IMR-90 (cell line): Measurements from ENCODE around the gene E2F8. TPM values are rescaled to one million over a fixed set of nuclear protein-coding genes. Genes with fewer than 3 reads are reported as not detected.

Experiments
- ATAC-seq: fragments of 200-7000 bp; cut with Tn5 transposase; 2 replicates; pipeline ENCODE4 v1.9.1; 2020; ENCODE audit warnings: low read depth, mild to moderate bottlenecking, moderate library complexity
- BruUV-seq: library from RNA; stranded (reverse); fragments of 400-500 nt; replicated peaks from 2 replicates; lab custom pipeline; 2021; lab: Mats Ljungman, UMichigan
- CTCF ChIA-PET: fragments of 300-600 bp; formaldehyde crosslinking; extraction: SDS; loops from one replicate; lab custom pipeline; 2021; ENCODE audit warnings: antibody characterized with exemption; lab: Yijun Ruan, JAX
- POLR2A ChIA-PET: fragments of 300-600 bp; sonication (Branson Sonifier 250); formaldehyde crosslinking; loops from one replicate; lab custom pipeline; 2022; ENCODE audit warnings: antibody characterized with exemption; ENCODE audit not compliant: unreplicated experiment; lab: Charles Lee
- DNase-seq: peaks from one replicate; pipeline ENCODE4 v3.0.0; 2013
- H2AFZ ChIP-seq: replicated peaks from 2 replicates; pipeline ENCODE3; 2013; ENCODE audit warnings: low read length, mild to moderate bottlenecking; ENCODE audit not compliant: poor library complexity
- H2AK5ac ChIP-seq: 2 replicates; pipeline ENCODE4 v1.6.1; 2013; ENCODE audit warnings: low read depth, low read length, inconsistent platforms
- H2AK9ac ChIP-seq: replicated peaks from 2 replicates; pipeline ENCODE3; 2013; ENCODE audit warnings: mild to moderate bottlenecking, low read depth, low read length, moderate library complexity; ENCODE audit not compliant: poor library complexity
- H2BK120ac ChIP-seq: 2 replicates; pipeline ENCODE4 v1.6.1; 2013; ENCODE audit warnings: low read depth, low read length, inconsistent platforms
- H2BK15ac ChIP-seq: 3 replicates; pipeline ENCODE4 v1.6.1; 2013; ENCODE audit warnings: low read depth, low read length, inconsistent platforms
- H2BK20ac ChIP-seq: 2 replicates; pipeline ENCODE4 v1.6.1; 2013; ENCODE audit warnings: low read depth, mild to moderate bottlenecking, inconsistent platforms, low read length, moderate library complexity
- H2BK5ac ChIP-seq: 2 replicates; pipeline ENCODE4 v1.6.1; 2013; ENCODE audit warnings: mild to moderate bottlenecking, low read depth, low read length, inconsistent platforms; ENCODE audit not compliant: poor library complexity, severe bottlenecking
- H3K14ac ChIP-seq: replicated peaks from 2 replicates; pipeline ENCODE4 v1.6.1; 2013; ENCODE audit warnings: low read depth, low read length, inconsistent platforms
- H3K18ac ChIP-seq: 2 replicates; pipeline ENCODE4 v1.6.1; 2013; ENCODE audit warnings: low read depth, low read length, control low read depth
- H3K23ac ChIP-seq: 2 replicates; pipeline ENCODE4 v1.6.1; 2013; ENCODE audit warnings: low read depth, low read length, inconsistent platforms
- H3K27ac ChIP-seq: 2 replicates; pipeline ENCODE4 v1.5.1; 2013; ENCODE audit warnings: mild to moderate bottlenecking, control low read depth, low read length; ENCODE audit not compliant: insufficient read depth
- H3K27me3 ChIP-seq: 2 replicates; pipeline ENCODE4 v1.6.1; 2013; ENCODE audit warnings: low read length; ENCODE audit not compliant: control insufficient read depth, insufficient read depth
- H3K36me3 ChIP-seq: 2 replicates; pipeline ENCODE4 v1.6.1; 2013; ENCODE audit warnings: low read length, mixed read lengths; ENCODE audit not compliant: control insufficient read depth, insufficient read depth
- H3K4ac ChIP-seq: 2 replicates; pipeline ENCODE4 v1.6.1; 2013; ENCODE audit warnings: low read depth, low read length, inconsistent platforms
- H3K4me1 ChIP-seq: 2 replicates; pipeline ENCODE4 v1.6.1; 2013; ENCODE audit warnings: low read length, mixed read lengths; ENCODE audit not compliant: control insufficient read depth, insufficient read depth
- H3K4me2 ChIP-seq: 2 replicates; pipeline ENCODE4 v1.6.1; 2013; ENCODE audit warnings: low read depth, mild to moderate bottlenecking, control low read depth, low read length, moderate library complexity
- H3K4me3 ChIP-seq: 2 replicates; pipeline ENCODE4 v1.5.1; 2013; ENCODE audit warnings: low read depth, mild to moderate bottlenecking, control low read depth, low read length, moderate library complexity; ENCODE audit not compliant: insufficient read depth
- H3K56ac ChIP-seq: 2 replicates; pipeline ENCODE4 v1.6.1; 2013; ENCODE audit warnings: low read length, inconsistent platforms; ENCODE audit not compliant: insufficient read depth; ENCODE audit errors: extremely low read depth
- H3K79me1 ChIP-seq, 2 experiments: 2 replicates each; pipeline ENCODE4 v1.6.1; 2013; ENCODE audit warnings: low read length in 2 of 2, inconsistent platforms in 1 of 2, low read depth in 1 of 2
- H3K9ac ChIP-seq: 2 replicates; pipeline ENCODE4 v1.6.1; 2013; ENCODE audit warnings: low read depth, low read length, control low read depth
- H3K9me1 ChIP-seq: 2 replicates; pipeline ENCODE4 v1.6.1; 2013; ENCODE audit warnings: low read length, inconsistent platforms; ENCODE audit not compliant: insufficient read depth
- H3K9me3 ChIP-seq: 2 replicates; pipeline ENCODE4 v1.6.1; 2013; ENCODE audit warnings: low read length; ENCODE audit not compliant: control insufficient read depth, insufficient read depth
- H4K20me1 ChIP-seq: 2 replicates; pipeline ENCODE4 v1.6.1; 2013; ENCODE audit warnings: low read length, inconsistent platforms; ENCODE audit not compliant: insufficient read depth
- H4K5ac ChIP-seq: 2 replicates; pipeline ENCODE4 v1.6.1; 2013; ENCODE audit warnings: mild to moderate bottlenecking, low read depth, low read length, control low read depth
- H4K8ac ChIP-seq, 2 experiments: 2 replicates each; pipeline ENCODE4 v1.6.1; 2013; ENCODE audit warnings: low read depth in 2 of 2, low read length in 2 of 2, control low read depth in 1 of 2, inconsistent platforms in 1 of 2
- H4K91ac ChIP-seq: 2 replicates; pipeline ENCODE4 v1.6.1; 2013; ENCODE audit warnings: low read depth, low read length, inconsistent platforms; ENCODE audit not compliant: insufficient read depth
- BHLHE40 ChIP-seq: fragments of 150-350 bp; IDR thresholded peaks from 2 replicates; pipeline ENCODE4 v1.6.1; 2016; ENCODE audit warnings: mild to moderate bottlenecking, low read depth, low read length
- CHD1 ChIP-seq: IDR thresholded peaks from 2 replicates; pipeline ENCODE4 v1.6.1; 2012; ENCODE audit warnings: low read depth, low read length, improper control_type of control experiment
- MAFK ChIP-seq: IDR thresholded peaks from 2 replicates; pipeline ENCODE4 v1.6.1; 2012; ENCODE audit warnings: low read depth, low read length, improper control_type of control experiment
- MAZ ChIP-seq: IDR thresholded peaks from 2 replicates; pipeline ENCODE4 v1.6.1; 2012; ENCODE audit warnings: low read depth, mild to moderate bottlenecking, low read length, improper control_type of control experiment, moderate library complexity, borderline replicate concordance
- MXI1 ChIP-seq: IDR thresholded peaks from 2 replicates; pipeline ENCODE4 v1.6.1; 2012; ENCODE audit warnings: low read depth, mild to moderate bottlenecking, low read length, moderate library complexity, borderline replicate concordance
- NFE2L2 ChIP-seq: fragments of 150-350 bp; IDR thresholded peaks from 2 replicates; pipeline ENCODE4 v1.6.1; 2016; ENCODE audit warnings: low read depth, mild to moderate bottlenecking, low read length
- POLR2A ChIP-seq: IDR thresholded peaks from 2 replicates; pipeline ENCODE4 v1.6.1; 2012; ENCODE audit warnings: mild to moderate bottlenecking, low read depth, low read length
- RAD21 ChIP-seq: IDR thresholded peaks from 2 replicates; pipeline ENCODE4 v1.6.1; 2012; ENCODE audit warnings: low read length, improper control_type of control experiment
- RCOR1 ChIP-seq: IDR thresholded peaks from 2 replicates; pipeline ENCODE4 v1.6.1; 2012; ENCODE audit warnings: mild to moderate bottlenecking, low read length, improper control_type of control experiment; ENCODE audit not compliant: insufficient replicate concordance
- RFX5 ChIP-seq: IDR thresholded peaks from 2 replicates; pipeline ENCODE4 v1.8.0; 2012; ENCODE audit warnings: low read depth, mild to moderate bottlenecking, low read length, moderate library complexity
- whole genome bisulfite sequencing, 2 experiments: methylation state at CpG; one replicate each; pipeline versions ENCODE4 v1.1.5 to v1.1.7; 2013; ENCODE audit warnings: missing lambda C conversion rate in 2 of 2; ENCODE audit not compliant: insufficient read length in 1 of 2; ENCODE audit errors: extremely low coverage in 2 of 2; 5-methylcytosine and 5-hydroxymethylcytosine counted together
- dilution Hi-C: fragments of 300-500 bp; cut with HindIII; formaldehyde crosslinking; loops from one replicate; pipeline ENCODE4 v1.14.3; 2018; ENCODE audit warnings: low sequenced_read_pairs; ENCODE audit not compliant: unreplicated experiment
- in situ Hi-C: fragments of 300-500 bp; cut with MboI; formaldehyde crosslinking; loops from 3 replicates; pipeline ENCODE4 v1.14.3; 2019; ENCODE audit warnings: low sequenced_read_pairs, inconsistent platforms, mixed read lengths
- intact Hi-C: fragments of 100-400 bp; cut with micrococcal nuclease; formaldehyde crosslinking; loops from 2 replicates; pipeline ENCODE4 v1.10.0; 2022
- polyA plus RNA-seq, 3 experiments: library from polyadenylated mRNA; depleted of rRNA; stranded (reverse); fragments of >200 nt; gene quantifications; 2 replicates each; pipeline ENCODE4 v1.2.3, GENCODE V29; 2012; ENCODE audit warnings: low replicate concordance in 1 of 3
- total RNA-seq: library from RNA; depleted of rRNA; stranded (reverse); fragments of >200 nt; gene quantifications from 2 replicates; pipeline ENCODE4 v1.2.3, GENCODE V29; 2012
- TF ChIP-seq, protein P1 (sequence below): conservative IDR thresholded peaks from 2 replicates; pipeline ENCODE4 v1.5.1; 2012; ENCODE audit warnings: mild to moderate bottlenecking, low read depth, low read length, improper control_type of control experiment
- TF ChIP-seq, protein P2 (sequence below): fragments of 150-350 bp; IDR thresholded peaks from 2 replicates; pipeline ENCODE4 v1.6.1; 2017; ENCODE audit warnings: mild to moderate bottlenecking, antibody characterized with exemption, low read length, low read depth
- TF ChIP-seq, protein P3 (sequence below): fragments of 150-350 bp; IDR thresholded peaks from 2 replicates; pipeline ENCODE4 v1.6.1; 2016; ENCODE audit warnings: low read depth, mild to moderate bottlenecking, low read length, moderate library complexity, borderline replicate concordance

Gene E2F8
- total and polyA plus RNA-seq, 2 of the 4 experiments (the other 2 are of a cell fraction): 1.1 to 2.3 TPM

DNA sequence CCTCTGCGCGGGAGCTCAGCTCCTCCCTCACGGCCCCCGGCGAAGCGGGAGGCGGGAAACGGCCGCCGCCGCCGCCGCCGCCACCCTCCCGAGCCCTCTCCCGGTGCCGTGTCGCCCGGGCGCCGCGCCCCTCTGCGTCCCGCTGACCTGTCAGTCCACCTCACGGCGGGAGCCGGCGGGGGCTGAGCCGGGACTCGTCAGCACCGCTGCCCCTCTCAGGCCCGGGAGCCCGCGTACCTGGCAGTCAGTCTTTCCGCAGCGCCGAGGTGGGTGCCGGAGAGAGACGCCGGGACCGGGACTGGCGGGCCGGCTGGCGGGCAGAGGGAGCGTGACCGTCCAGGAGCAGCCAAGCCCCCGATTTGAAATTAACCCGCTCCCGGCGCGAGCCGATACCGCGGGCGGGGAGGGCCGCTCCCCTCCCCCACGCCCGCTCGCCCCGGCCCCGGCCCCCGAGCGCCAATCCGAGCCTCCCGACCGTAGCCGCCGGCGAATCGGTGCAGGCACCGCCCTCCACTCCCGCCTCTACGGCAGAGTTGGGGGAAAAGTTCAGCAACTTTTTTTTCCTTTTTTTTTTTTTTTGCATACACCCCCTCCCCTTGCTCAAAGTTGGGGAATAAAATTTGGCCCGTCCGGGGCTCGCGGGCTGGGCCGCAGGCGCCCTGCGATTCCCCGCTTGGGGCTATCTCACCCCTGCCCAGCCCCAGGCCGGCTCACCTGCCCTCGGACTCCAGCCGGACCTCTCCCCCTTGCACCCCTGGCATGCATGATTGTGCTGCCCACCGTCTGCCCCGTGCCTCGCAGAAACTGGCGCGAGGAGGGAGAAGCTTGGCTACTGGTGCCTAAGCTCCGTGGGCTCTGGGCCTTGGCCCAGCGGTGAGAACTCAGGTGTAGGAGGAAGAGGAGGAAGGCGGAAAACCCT lies 774 bp upstream of the E2F8 start:
- Histone ChIP-seq H4K5ac (no peak overlapping the region), H3K18ac (no peak overlapping the region), H4K20me1 (no peaks in the 10 kb centered on the region), H3K9ac (peak overlapping the region; percentile 22; the same call in 1 of the 2 replicates), H3K4ac (no peak overlapping the region), H2AK9ac (peak overlapping the region; percentile 55), H3K79me1 (peaks cover 0 to 5% of the 10 kb centered on the region in 2 experiments; a peak in 1 of 4 replicates), H3K14ac (no peak overlapping the region), H3K27me3 (peaks cover 26% of the 10 kb centered on the region), H2AFZ (peak overlapping the region; percentile 94), H4K8ac (no peak overlapping the region; a peak in 1 of 4 replicates), H2BK120ac (no peak overlapping the region), H2AK5ac (no peak overlapping the region), H3K56ac (no peak overlapping the region), H2BK15ac (no peak overlapping the region), H3K36me3 (no peaks in the 10 kb centered on the region), H3K27ac (no peak overlapping the region; the same call in 1 of the 2 replicates), H4K91ac (no peak overlapping the region), H3K4me2 (peak overlapping the region; percentile 86), H3K9me1 (no peaks in the 10 kb centered on the region; the same call in 1 of the 2 replicates), H3K4me1 (no peaks in the 10 kb centered on the region), H3K4me3 (peak overlapping the region; percentile 47), H2BK5ac (no peak overlapping the region), H3K9me3 (no peaks in the 10 kb centered on the region), H3K23ac (peak overlapping the region; percentile 65; the same call in 1 of the 2 replicates), H2BK20ac (no peak overlapping the region)
- DNase-seq (no peak), ATAC-seq (peak; percentile 62)
- BruUV-seq: no TSS peak
- in situ Hi-C loops: no loop called here
- WGBS, 2 experiments: 1% methylated on average over 43 of the region's 92 CpGs; no CpG with 5 or more reads in 1 of the 2 experiments
- ChIA-PET POLR2A (no interaction called here), CTCF (interaction anchor here (1.1 kb wide), 1 partner anchor 17 kb away, joined by 3 read pairs; no protein-coding TSS in a partner anchor)
- dilution Hi-C loops: no loop called here
- intact Hi-C loops: loop anchor here (5.0 kb wide), 2 partner anchors 124 to 164 kb away; partner anchors contain the start of gene ZDHHC13
- no peak for TF ChIP-seq POLR2A
- no peak for TF ChIP-seq CHD1
- TF ChIP-seq, protein P1, sequence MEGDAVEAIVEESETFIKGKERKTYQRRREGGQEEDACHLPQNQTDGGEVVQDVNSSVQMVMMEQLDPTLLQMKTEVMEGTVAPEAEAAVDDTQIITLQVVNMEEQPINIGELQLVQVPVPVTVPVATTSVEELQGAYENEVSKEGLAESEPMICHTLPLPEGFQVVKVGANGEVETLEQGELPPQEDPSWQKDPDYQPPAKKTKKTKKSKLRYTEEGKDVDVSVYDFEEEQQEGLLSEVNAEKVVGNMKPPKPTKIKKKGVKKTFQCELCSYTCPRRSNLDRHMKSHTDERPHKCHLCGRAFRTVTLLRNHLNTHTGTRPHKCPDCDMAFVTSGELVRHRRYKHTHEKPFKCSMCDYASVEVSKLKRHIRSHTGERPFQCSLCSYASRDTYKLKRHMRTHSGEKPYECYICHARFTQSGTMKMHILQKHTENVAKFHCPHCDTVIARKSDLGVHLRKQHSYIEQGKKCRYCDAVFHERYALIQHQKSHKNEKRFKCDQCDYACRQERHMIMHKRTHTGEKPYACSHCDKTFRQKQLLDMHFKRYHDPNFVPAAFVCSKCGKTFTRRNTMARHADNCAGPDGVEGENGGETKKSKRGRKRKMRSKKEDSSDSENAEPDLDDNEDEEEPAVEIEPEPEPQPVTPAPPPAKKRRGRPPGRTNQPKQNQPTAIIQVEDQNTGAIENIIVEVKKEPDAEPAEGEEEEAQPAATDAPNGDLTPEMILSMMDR: no peak
- TF ChIP-seq RFX5: no peak
- TF ChIP-seq, protein P2, sequence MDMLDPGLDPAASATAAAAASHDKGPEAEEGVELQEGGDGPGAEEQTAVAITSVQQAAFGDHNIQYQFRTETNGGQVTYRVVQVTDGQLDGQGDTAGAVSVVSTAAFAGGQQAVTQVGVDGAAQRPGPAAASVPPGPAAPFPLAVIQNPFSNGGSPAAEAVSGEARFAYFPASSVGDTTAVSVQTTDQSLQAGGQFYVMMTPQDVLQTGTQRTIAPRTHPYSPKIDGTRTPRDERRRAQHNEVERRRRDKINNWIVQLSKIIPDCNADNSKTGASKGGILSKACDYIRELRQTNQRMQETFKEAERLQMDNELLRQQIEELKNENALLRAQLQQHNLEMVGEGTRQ: no peak
- TF ChIP-seq NFE2L2: no peak
- TF ChIP-seq BHLHE40: no peak
- no peak for TF ChIP-seq MXI1
- TF ChIP-seq MAFK: no peak
- no peak for TF ChIP-seq RAD21
- no peak for TF ChIP-seq MAZ
- TF ChIP-seq, protein P3, sequence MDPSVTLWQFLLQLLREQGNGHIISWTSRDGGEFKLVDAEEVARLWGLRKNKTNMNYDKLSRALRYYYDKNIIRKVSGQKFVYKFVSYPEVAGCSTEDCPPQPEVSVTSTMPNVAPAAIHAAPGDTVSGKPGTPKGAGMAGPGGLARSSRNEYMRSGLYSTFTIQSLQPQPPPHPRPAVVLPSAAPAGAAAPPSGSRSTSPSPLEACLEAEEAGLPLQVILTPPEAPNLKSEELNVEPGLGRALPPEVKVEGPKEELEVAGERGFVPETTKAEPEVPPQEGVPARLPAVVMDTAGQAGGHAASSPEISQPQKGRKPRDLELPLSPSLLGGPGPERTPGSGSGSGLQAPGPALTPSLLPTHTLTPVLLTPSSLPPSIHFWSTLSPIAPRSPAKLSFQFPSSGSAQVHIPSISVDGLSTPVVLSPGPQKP: no peak
- no peak for TF ChIP-seq RCOR1
